ENCODE measurements around the gene MSANTD1. TPM values are rescaled to one million over a fixed set of nuclear protein-coding genes. Genes with fewer than 3 reads are reported as not detected.

The MSANTD1 gene
- total and polyA plus RNA-seq, 2 of the 8 experiments (the other 6 are each of a cell fraction or from before 2014, with no cell fraction given): 0.23 to 0.45 TPM

GRCh38 chr4:3239998-3240920, 8.7 kb upstream of the MSANTD1 start:
- H3K4me3 ChIP-seq (ENCODE audit: extremely low read depth in 1 of 4, insufficient read depth in 2 of 4, low read depth in 3 of 4, low read length in 4 of 4): no peak overlapping the region
- no peak overlapping the region for H2BK15ac ChIP-seq (ENCODE audit: low read length)
- DNase-seq (ENCODE audit: low read depth in 1 of 2, low spot score in 2 of 2) (no peak), FAIRE-seq (no peak)
- ChIA-PET POLR2A (ENCODE audit: partially characterized antibody) (interaction anchor here (1.0 kb wide), 1 partner anchor 63 kb away, joined by 3 read pairs; no protein-coding TSS in a partner anchor), CTCF (ENCODE audit: partially characterized antibody) (interaction anchor here (1.3 to 1.7 kb wide), 3 partner anchors 78 to 226 kb away, joined by 3 to 4 read pairs (median 3); no protein-coding TSS in a partner anchor)
- no peak overlapping the region for H3K9ac ChIP-seq (replicated peaks in 1 of 4; ENCODE audit: extremely low read depth in 1 of 4, low read depth in 3 of 4, low read length in 3 of 4)
- H4K5ac ChIP-seq (ENCODE audit: insufficient read length, low read depth, low read length): no peak overlapping the region
- peaks cover 35 to 54% of the 10 kb centered on the region in 2 experiments for H4K20me1 ChIP-seq (replicated peaks in 1 of 2; ENCODE audit: control insufficient read depth in 1 of 2, insufficient read depth in 2 of 2, low read length in 2 of 2)
- peaks cover 0 to 24% (median 13%) of the 10 kb centered on the region in 4 experiments; a peak in 6 of 7 replicates for H3K4me1 ChIP-seq (replicated peaks in 1 of 4; ENCODE audit: control insufficient read depth in 3 of 4, insufficient read depth in 4 of 4, low read length in 3 of 4)
- H2AFZ ChIP-seq (ENCODE audit: low read length): no peak overlapping the region
- H2BK20ac ChIP-seq (ENCODE audit: low read length): no peak overlapping the region
- no peaks in the 10 kb centered on the region for H3K79me2 ChIP-seq (ENCODE audit: control insufficient read depth in 1 of 2, insufficient read depth in 2 of 2, low read length in 2 of 2)
- H2AK5ac ChIP-seq (ENCODE audit: low read depth, low read length): no peak overlapping the region
- H2BK12ac ChIP-seq (ENCODE audit: low read depth, low read length): no peak overlapping the region
- H3K4ac ChIP-seq (replicated peaks; ENCODE audit: insufficient read length, low read depth, low read length): no peak overlapping the region
- no peak overlapping the region for H3K23ac ChIP-seq (ENCODE audit: insufficient read length)
- H3K23me2 ChIP-seq (ENCODE audit: low read depth, low read length): no peaks in the 10 kb centered on the region
- H4K8ac ChIP-seq (ENCODE audit: extremely low read depth, insufficient read depth, low read length): no peak overlapping the region; the same call in 1 of the 2 replicates
- H4K91ac ChIP-seq (replicated peaks; ENCODE audit: insufficient read length, low read length): no peak overlapping the region
- no peak overlapping the region for H2BK5ac ChIP-seq (ENCODE audit: low read depth, low read length)
- WGBS, 2 experiments (ENCODE audit: extremely low coverage in 1 of 2, insufficient coverage in 1 of 2, insufficient read length in 1 of 2, insufficient replicate concordance in 2 of 2, low coverage in 1 of 2, low lambda C conversion rate in 2 of 2, missing lambda C conversion rate in 1 of 2): 96% methylated on average over 28 of the region's 29 CpGs; no CpG with 5 or more reads in 1 of the 2 experiments
- no peak overlapping the region for H3K14ac ChIP-seq (ENCODE audit: insufficient read length)
- no peak overlapping the region for H3K56ac ChIP-seq (replicated peaks; ENCODE audit: insufficient read length, low read depth, low read length)
- H3K18ac ChIP-seq (ENCODE audit: extremely low read depth, low read length): no peak overlapping the region
- peaks cover 2 to 33% (median 17%) of the 10 kb centered on the region in 4 experiments; a peak in 6 of 8 replicates for H3K36me3 ChIP-seq (ENCODE audit: control insufficient read depth in 2 of 4, insufficient read depth in 4 of 4, low read length in 3 of 4)
- H3K27me3 ChIP-seq (replicated peaks in 1 of 4; ENCODE audit: control insufficient read depth in 3 of 4, extremely low read depth in 1 of 4, insufficient read depth in 3 of 4, low read length in 3 of 4): peaks cover 8 to 43% (median 30%) of the 10 kb centered on the region in 4 experiments
- no peaks in the 10 kb centered on the region for H3K9me3 ChIP-seq (ENCODE audit: insufficient read depth in 2 of 2, low read depth in 1 of 2, low read length in 1 of 2)
- no peak overlapping the region for H3K4me2 ChIP-seq (ENCODE audit: insufficient read depth in 1 of 2, low read depth in 2 of 2, low read length in 2 of 2)
- H3K27ac ChIP-seq (ENCODE audit: low read depth, low read length): no peak overlapping the region
- H3K79me1 ChIP-seq (ENCODE audit: low read depth, low read length): no peaks in the 10 kb centered on the region; the same call in 1 of the 2 replicates
- no peak overlapping the region for H2BK120ac ChIP-seq (replicated peaks; ENCODE audit: low read depth, low read length)

All from H1 (cell line).